RWPE1 (cell line): ENCODE data around the gene OR1C1.
"Not testable (repeated sequence)": the region's sequence is repeated elsewhere in the genome, so short reads cannot be mapped to it uniquely, and the experiment has no call there.

Experiments used
- CTCF ChIA-PET: fragments of 350-600 bp; sonication (Branson Sonifier 250); formaldehyde crosslinking; extraction: SDS; loops from one replicate; lab custom pipeline; 2021; lab: Yijun Ruan, JAX
- POLR2A ChIA-PET: fragments of 400-600 bp; formaldehyde crosslinking; extraction: SDS; loops from one replicate; lab custom pipeline; 2020; ENCODE audit warnings: antibody characterized with exemption; ENCODE audit not compliant: low non-redundant PET; lab: Yijun Ruan, JAX
- DNase-seq: peaks from one replicate; pipeline ENCODE4 v3.0.0; 2012; ENCODE audit warnings: low spot score
- H3K27ac ChIP-seq: fragments of 450-650 bp; 2 replicates; pipeline ENCODE4 v1.5.1; 2017
- CTCF ChIP-seq: fragments of 450-650 bp; conservative IDR thresholded peaks from 2 replicates; pipeline ENCODE4 v1.5.1; 2017; ENCODE audit warnings: low read depth, mild to moderate bottlenecking

OR1C1 gene

GRCh38 chr1:247713753-247714152, 46.6 kb downstream of the OR1C1 start:
- no peak for DNase-seq
- POLR2A ChIA-PET = no interaction called here
- no peak for TF ChIP-seq CTCF
- no peak overlapping the region for H3K27ac ChIP-seq
- CTCF ChIA-PET = no interaction called here

- CTCF ChIA-PET, DNase-seq, H3K27ac ChIP-seq, POLR2A ChIA-PET: not testable (repeated sequence)
Observed at GRCh38 chr1:247710681-247711080, 49.7 kb downstream of the OR1C1 start.
